Esophagus muscularis mucosa (tissue), 4 donors: ENCODE measurements around the gene CCDC150.

Experiments
- EP300 ChIP-seq: sonication (generic); formaldehyde crosslinking; IDR thresholded peaks from one replicate; pipeline ENCODE4 v1.6.1; 2017; ENCODE audit warnings: antibody characterized with exemption
- POLR2A ChIP-seq: fragments of 450-650 bp; IDR thresholded peaks from one replicate; pipeline ENCODE4 v1.6.1; 2017; ENCODE audit warnings: antibody characterized with exemption, moderate library complexity, mild to moderate bottlenecking, low read depth
- POLR2AphosphoS5 ChIP-seq, 2 donors: sonication (generic); formaldehyde crosslinking; IDR thresholded peaks; one replicate each; pipeline ENCODE4 v1.6.1; 2017; ENCODE audit warnings: antibody characterized with exemption in 2 of 2
- TF ChIP-seq, protein P1 (sequence below), 3 experiments: fragments of 200-600 bp in 2 of 3; fragments of 450-650 bp in 1 of 3; sonication (generic) in 2 of 3; IDR thresholded peaks; one replicate each; pipeline ENCODE4 v1.5.1; 2017 to 2019; ENCODE audit warnings: antibody characterized with exemption in 3 of 3, mild to moderate bottlenecking in 2 of 3, moderate library complexity in 1 of 3

GRCh38 chr2:196594158-196594557, 45.4 kb upstream of the CCDC150 start:
- TF ChIP-seq, protein P1, sequence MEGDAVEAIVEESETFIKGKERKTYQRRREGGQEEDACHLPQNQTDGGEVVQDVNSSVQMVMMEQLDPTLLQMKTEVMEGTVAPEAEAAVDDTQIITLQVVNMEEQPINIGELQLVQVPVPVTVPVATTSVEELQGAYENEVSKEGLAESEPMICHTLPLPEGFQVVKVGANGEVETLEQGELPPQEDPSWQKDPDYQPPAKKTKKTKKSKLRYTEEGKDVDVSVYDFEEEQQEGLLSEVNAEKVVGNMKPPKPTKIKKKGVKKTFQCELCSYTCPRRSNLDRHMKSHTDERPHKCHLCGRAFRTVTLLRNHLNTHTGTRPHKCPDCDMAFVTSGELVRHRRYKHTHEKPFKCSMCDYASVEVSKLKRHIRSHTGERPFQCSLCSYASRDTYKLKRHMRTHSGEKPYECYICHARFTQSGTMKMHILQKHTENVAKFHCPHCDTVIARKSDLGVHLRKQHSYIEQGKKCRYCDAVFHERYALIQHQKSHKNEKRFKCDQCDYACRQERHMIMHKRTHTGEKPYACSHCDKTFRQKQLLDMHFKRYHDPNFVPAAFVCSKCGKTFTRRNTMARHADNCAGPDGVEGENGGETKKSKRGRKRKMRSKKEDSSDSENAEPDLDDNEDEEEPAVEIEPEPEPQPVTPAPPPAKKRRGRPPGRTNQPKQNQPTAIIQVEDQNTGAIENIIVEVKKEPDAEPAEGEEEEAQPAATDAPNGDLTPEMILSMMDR (IDR thresholded peaks at IDR 0.05), result no peak
- TF ChIP-seq POLR2AphosphoS5 (IDR thresholded peaks at IDR 0.05) (no peak), POLR2A (no peak), EP300 (no peak)
